H4 (cell line): ENCODE measurements around the gene MMP25. TPM values are rescaled to one million over a fixed set of nuclear protein-coding genes. Genes with fewer than 3 reads are reported as not detected.
A peak's percentile ranks its signal among the peaks of the same experiment; 100 is the strongest.

Experiments
- DNase-seq: peaks from one replicate; pipeline ENCODE4 v3.0.0-alpha.2; 2015; ENCODE audit warnings: low spot score
- total RNA-seq: library from RNA; depleted of rRNA; stranded (reverse); fragments of >200 nt; shearing (Covaris generic); gene quantifications from 2 replicates; pipeline ENCODE4 v1.2.3, GENCODE V29; 2014; rRNA removed

MMP25 gene
- total RNA-seq, 1 experiment from 2014 or later, result 0.87 TPM

GRCh38 chr16:3095869-3096268 lies 49.5 kb downstream of the MMP25 start:
- no peak for DNase-seq

GRCh38 chr16:3096362-3096761 lies 50.0 kb downstream of the MMP25 start:
- DNase-seq, result no peak

- DNase-seq, result no peak
Measured at GRCh38 chr16:3097266-3097665, 50.9 kb downstream of the MMP25 start.

- no peak for DNase-seq
Measured at GRCh38 chr16:3098459-3099394, 52.4 kb downstream of the MMP25 start, which contains the start of gene ZSCAN10. Gene ZSCAN10, minus strand, starts transcription at chr16:3099294. Its CDS starts 6,357 bp downstream, at chr16:3092937.

GRCh38 chr16:3099395-3099731 lies 53.0 kb downstream of the MMP25 start:
- DNase-seq, result no peak

- peak; percentile 59 for DNase-seq
Measured at GRCh38 chr16:3099732-3100499, 53.6 kb downstream of the MMP25 start.

GRCh38 chr16:3101018-3101840 lies 54.9 kb downstream of the MMP25 start:
- peak; percentile 34 for DNase-seq

- DNase-seq, result no peak
Measured at GRCh38 chr16:3101841-3102470, 55.6 kb downstream of the MMP25 start.

DNA sequence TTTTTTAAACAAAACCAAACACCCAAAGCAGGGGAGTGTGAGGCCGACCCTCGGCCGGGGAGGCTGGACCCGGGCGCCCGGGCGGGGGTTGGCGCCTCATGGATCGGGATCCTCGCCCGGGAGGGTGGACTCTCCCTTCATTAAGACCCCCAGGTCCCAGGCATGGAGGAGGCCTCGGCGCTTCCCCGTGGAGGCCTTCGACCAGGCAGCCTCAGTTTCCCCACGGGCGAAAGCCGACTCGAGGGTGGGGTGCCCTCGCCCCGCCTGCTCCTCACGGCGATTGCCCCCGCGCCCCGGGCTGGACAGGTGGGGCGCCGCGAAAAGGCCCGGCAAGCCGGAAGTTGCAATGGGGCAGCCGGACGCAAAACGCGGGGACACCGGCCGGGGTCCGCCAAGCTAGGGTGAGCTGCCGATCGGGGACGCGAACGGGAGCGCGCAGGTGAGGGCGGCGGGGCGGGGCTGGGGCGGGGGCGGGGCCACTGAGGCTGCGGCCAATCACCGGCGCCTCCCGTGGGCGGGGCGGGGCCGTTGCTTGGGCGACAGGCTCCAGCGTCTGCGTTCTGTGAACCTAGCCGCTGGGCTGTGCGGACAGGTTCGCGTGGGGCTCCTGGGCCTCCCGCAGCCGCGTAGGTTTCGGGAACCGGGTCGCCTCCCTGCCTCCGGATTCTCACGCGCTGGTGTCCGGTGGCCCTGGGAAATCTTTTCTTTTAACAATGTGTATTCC lies 60.0 kb downstream of the MMP25 start:
- peak; percentile 82 for DNase-seq

Other genes starting within 250 kb of the MMP25 start
- gene PRSS41, start 248.1 kb upstream of the MMP25 start, total RNA-seq, result not detected in 2 replicates
- not detected in 2 replicates for gene PRSS21, start 229.3 kb upstream of the MMP25 start, total RNA-seq
- gene ZG16B, start 216.3 kb upstream of the MMP25 start, total RNA-seq, result 0.14 TPM in 1 of 2 replicates, not detected in the other
- not detected in 2 replicates for gene PRSS22, start 188.4 kb upstream of the MMP25 start, total RNA-seq
- gene FLYWCH2, start 163.3 kb upstream of the MMP25 start, total RNA-seq, result 57.3 and 77.7 TPM in 2 replicates
- 9.1 and 13.1 TPM in 2 replicates for gene FLYWCH1, start 134.6 kb upstream of the MMP25 start, total RNA-seq
- 6.0 and 11.0 TPM in 2 replicates for gene KREMEN2, start 82.3 kb upstream of the MMP25 start, total RNA-seq
- gene PAQR4, start 77.2 kb upstream of the MMP25 start, total RNA-seq, result 14.4 and 17.9 TPM in 2 replicates
- 19.9 and 26.0 TPM in 2 replicates for gene PKMYT1, start 66.1 kb upstream of the MMP25 start, total RNA-seq
- not detected in 2 replicates for gene CLDN9, start 33.6 kb upstream of the MMP25 start, total RNA-seq
- 2.0 TPM in 1 of 2 replicates, not detected in the other for gene CLDN6, start 28.4 kb upstream of the MMP25 start, total RNA-seq
- 312 and 417 TPM in 2 replicates for gene TNFRSF12A, start 26.2 kb upstream of the MMP25 start, total RNA-seq
- gene HCFC1R1, start 22.6 kb upstream of the MMP25 start, total RNA-seq, result 64.6 and 93.1 TPM in 2 replicates
- gene THOC6, start 22.5 kb upstream of the MMP25 start, total RNA-seq, result 43.5 and 48.2 TPM in 2 replicates
- gene BICDL2, start 9.6 kb upstream of the MMP25 start, total RNA-seq, result 0.25 TPM in 1 of 2 replicates, not detected in the other
- gene IL32, start 19.1 kb downstream of the MMP25 start, total RNA-seq, result 15.8 and 24.1 TPM in 2 replicates
- gene ZSCAN10, start 52.7 kb downstream of the MMP25 start, total RNA-seq, result not detected in 2 replicates
- 5.2 and 8.6 TPM in 2 replicates for gene ZNF205, start 66.0 kb downstream of the MMP25 start, total RNA-seq
- 2.0 and 3.9 TPM in 2 replicates for gene ZNF213, start 88.5 kb downstream of the MMP25 start, total RNA-seq
- 0.81 TPM in 1 of 2 replicates, not detected in the other for gene OR1F1, start 141.6 kb downstream of the MMP25 start, total RNA-seq
- 11.5 and 11.8 TPM in 2 replicates for gene ZNF200, start 188.6 kb downstream of the MMP25 start, total RNA-seq
- gene MEFV, start 210.1 kb downstream of the MMP25 start, total RNA-seq, result 1.2 TPM in 1 of 2 replicates, not detected in the other
- gene ZNF263, start 236.9 kb downstream of the MMP25 start, total RNA-seq, result 24.4 and 28.8 TPM in 2 replicates